Common myeloid progenitor, CD34-positive (primary cell): ENCODE results near the gene TTF2.

Experiments used
- CTCF ChIA-PET: fragments of 350-600 bp; sonication (Branson Sonifier 250); formaldehyde crosslinking; loops from one replicate; lab custom pipeline; 2021; ENCODE audit warnings: antibody characterized with exemption; lab: Charles Lee
- POLR2A ChIA-PET: fragments of 350-600 bp; sonication (Branson Sonifier 250); formaldehyde crosslinking; loops from one replicate; lab custom pipeline; 2021; ENCODE audit warnings: antibody characterized with exemption; lab: Charles Lee
- DNase-seq, 3 donors: peaks; one replicate each; pipeline versions ENCODE4 v3.0.0 to v3.0.0-alpha.2; 2013
- H3K27ac ChIP-seq, 2 experiments: 1 replicate in 1 of 2; 2 replicates in 1 of 2; pipeline ENCODE4 v1.7.0; 2013; ENCODE audit warnings: inconsistent platforms in 2 of 2, low read length in 2 of 2, mild to moderate bottlenecking in 2 of 2, low read depth in 1 of 2, moderate library complexity in 1 of 2; ENCODE audit not compliant: severe bottlenecking in 2 of 2, insufficient read depth in 1 of 2, poor library complexity in 1 of 2
- H3K27me3 ChIP-seq, 5 experiments: replicated peaks in 2 of 5; 1 replicate in 3 of 5; 2 replicates in 2 of 5; pipeline versions ENCODE4 v1.6.1 to v1.7.0; 2013; ENCODE audit warnings: low read length in 4 of 5, mild to moderate bottlenecking in 2 of 5, moderate library complexity in 2 of 5, inconsistent platforms in 1 of 5; ENCODE audit not compliant: insufficient read depth in 5 of 5, control insufficient read depth in 4 of 5
- H3K36me3 ChIP-seq, 4 experiments: 1 replicate in 2 of 4; 2 replicates in 2 of 4; pipeline versions ENCODE4 v1.6.1 to v1.7.0; 2013; ENCODE audit warnings: low read length in 3 of 4, control low read depth in 1 of 4, mild to moderate bottlenecking in 1 of 4; ENCODE audit not compliant: control insufficient read depth in 4 of 4, insufficient read depth in 4 of 4
- H3K4me1 ChIP-seq, 4 experiments: 1 replicate in 3 of 4; 2 replicates in 1 of 4; pipeline versions ENCODE4 v1.6.1 to v1.7.1; 2013; ENCODE audit warnings: low read length in 3 of 4, mild to moderate bottlenecking in 3 of 4, control low read depth in 1 of 4, inconsistent platforms in 1 of 4, moderate library complexity in 1 of 4; ENCODE audit not compliant: control insufficient read depth in 4 of 4, insufficient read depth in 4 of 4; ENCODE audit errors: control extremely low read depth in 1 of 4
- H3K4me3 ChIP-seq, 7 experiments: 1 replicate in 4 of 7; 2 replicates in 3 of 7; pipeline versions ENCODE4 v1.5.1 to v1.7.0; 2013; ENCODE audit warnings: mild to moderate bottlenecking in 7 of 7, low read length in 6 of 7, moderate library complexity in 6 of 7, inconsistent platforms in 2 of 7, low read depth in 2 of 7, control low read depth in 1 of 7; ENCODE audit not compliant: insufficient read depth in 4 of 7, control insufficient read depth in 1 of 7; ENCODE audit errors: extremely low read depth in 1 of 7
- H3K9me3 ChIP-seq, 5 experiments: 1 replicate in 4 of 5; 2 replicates in 1 of 5; pipeline versions ENCODE4 v1.6.1 to v1.7.1; 2013; ENCODE audit warnings: low read length in 4 of 5, mild to moderate bottlenecking in 2 of 5, inconsistent platforms in 1 of 5, low read depth in 1 of 5, moderate library complexity in 1 of 5; ENCODE audit not compliant: control insufficient read depth in 4 of 5, insufficient read depth in 2 of 5; ENCODE audit errors: control extremely low read depth in 1 of 5
- WGBS: methylation state at CpG from one replicate; pipeline ENCODE4 v1.1.5; 2013; ENCODE audit not compliant: insufficient coverage; 5-methylcytosine and 5-hydroxymethylcytosine counted together

The TTF2 gene

DNA sequence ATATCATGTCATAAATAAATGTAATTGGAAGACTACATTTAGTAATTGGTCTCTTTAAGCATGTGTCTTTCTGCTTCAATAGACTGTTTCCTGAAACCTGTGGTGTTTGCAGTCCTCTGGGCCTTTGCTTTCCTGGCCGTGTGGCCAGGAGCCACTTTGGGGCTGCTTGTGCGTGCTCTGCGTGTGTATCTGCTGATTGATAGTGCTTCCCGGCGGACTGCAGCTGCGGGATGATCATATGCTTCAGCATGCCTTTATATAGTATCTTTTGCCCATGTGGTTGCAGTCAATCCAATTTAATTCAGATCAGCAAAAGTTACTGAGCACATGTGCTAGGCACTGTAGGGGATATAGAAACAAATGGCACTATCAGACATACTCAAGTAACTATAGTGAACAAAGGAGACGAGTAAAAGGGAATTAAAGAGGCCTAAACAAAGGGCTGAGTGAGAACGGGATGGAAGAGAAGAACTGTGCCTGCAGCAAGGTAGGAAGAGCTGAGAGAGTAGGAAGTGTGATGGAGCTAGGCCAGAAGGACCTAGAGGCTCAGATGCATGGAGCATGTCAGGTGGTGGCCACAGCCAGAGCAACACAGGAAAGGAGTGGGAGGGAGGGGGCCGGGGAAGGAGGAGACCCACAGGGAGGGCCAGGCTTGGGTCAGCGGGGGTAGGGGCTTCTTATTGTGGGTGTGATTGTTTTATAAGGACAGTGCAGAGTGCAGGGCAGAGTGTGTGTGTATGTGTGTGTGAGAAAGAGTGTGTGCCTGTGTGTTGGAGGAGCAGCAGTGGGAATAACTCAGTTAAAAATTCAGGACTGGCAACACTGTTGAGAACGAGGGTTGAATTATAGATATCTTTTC lies 27.2 kb upstream of the TTF2 start:
- ChIA-PET POLR2A (no interaction called here), CTCF (no interaction called here)
- H3K4me3 ChIP-seq = no peak overlapping the region
- no peaks in the 10 kb centered on the region for H3K4me1 ChIP-seq
- H3K9me3 ChIP-seq = no peaks in the 10 kb centered on the region
- H3K36me3 ChIP-seq = no peaks in the 10 kb centered on the region
- H3K27me3 ChIP-seq = no peaks in the 10 kb centered on the region
- WGBS = 95% methylated on average over 10 of the region's 11 CpGs
- H3K27ac ChIP-seq = no peak overlapping the region
- no peak for DNase-seq

DNA sequence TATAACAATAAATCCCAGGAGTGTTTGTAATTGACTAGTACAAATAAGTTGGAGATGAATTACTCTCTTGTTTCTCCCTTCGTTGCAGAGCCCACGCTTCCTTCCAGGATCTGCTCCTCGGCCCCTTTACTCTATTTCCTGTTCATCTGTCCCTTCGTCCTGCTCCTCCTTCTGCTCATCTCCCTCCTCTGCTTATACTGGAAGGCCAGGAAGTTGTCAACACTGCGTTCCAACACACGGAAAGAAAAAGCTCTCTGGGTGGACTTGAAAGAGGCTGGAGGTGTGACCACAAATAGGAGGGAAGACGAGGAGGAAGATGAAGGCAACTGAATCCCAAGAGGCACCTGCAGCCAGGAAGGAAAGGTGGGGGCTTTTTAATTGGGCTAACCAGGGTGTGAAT lies 26.4 kb upstream of the TTF2 start:
- 94% methylated on average over 6 of the region's 7 CpGs for WGBS
- ChIA-PET POLR2A (no interaction called here), CTCF (no interaction called here)
- DNase-seq = no peak
- H3K4me3 ChIP-seq = no peak overlapping the region
- H3K4me1 ChIP-seq = no peaks in the 10 kb centered on the region
- no peaks in the 10 kb centered on the region for H3K27me3 ChIP-seq
- H3K9me3 ChIP-seq = no peaks in the 10 kb centered on the region
- H3K27ac ChIP-seq = no peak overlapping the region
- no peaks in the 10 kb centered on the region for H3K36me3 ChIP-seq

DNA sequence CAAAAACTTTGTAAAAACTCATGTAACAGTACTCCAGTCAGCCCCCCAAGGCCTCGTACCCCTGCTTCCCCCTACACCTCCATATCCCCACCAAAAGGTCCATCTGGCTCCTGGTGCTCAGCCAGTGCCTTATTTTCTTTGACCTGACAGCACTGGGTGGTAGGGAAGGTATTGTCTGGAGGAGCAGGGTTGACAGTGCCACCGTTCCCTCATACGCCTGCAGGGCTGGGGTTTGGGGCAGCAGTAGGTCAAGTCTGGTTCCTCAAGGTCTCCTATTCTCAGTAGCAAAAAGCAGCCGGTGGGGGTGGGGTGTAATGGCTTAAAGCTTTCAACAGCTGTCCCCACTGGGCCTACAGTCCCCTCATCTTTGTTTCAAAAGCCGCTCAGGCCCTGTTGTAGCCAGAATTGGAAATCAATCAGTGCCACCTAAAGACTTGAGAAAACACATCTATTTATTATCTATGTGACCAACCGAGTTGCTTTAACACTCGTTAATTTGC lies 25.3 kb upstream of the TTF2 start:
- Histone ChIP-seq H3K36me3 (no peaks in the 10 kb centered on the region), H3K27me3 (no peaks in the 10 kb centered on the region), H3K4me1 (no peaks in the 10 kb centered on the region), H3K27ac (no peak overlapping the region), H3K9me3 (no peaks in the 10 kb centered on the region), H3K4me3 (no peak overlapping the region)
- ChIA-PET CTCF (no interaction called here), POLR2A (no interaction called here)
- no peak for DNase-seq
- WGBS = 96% methylated on average over 4 of the region's 7 CpGs

DNA sequence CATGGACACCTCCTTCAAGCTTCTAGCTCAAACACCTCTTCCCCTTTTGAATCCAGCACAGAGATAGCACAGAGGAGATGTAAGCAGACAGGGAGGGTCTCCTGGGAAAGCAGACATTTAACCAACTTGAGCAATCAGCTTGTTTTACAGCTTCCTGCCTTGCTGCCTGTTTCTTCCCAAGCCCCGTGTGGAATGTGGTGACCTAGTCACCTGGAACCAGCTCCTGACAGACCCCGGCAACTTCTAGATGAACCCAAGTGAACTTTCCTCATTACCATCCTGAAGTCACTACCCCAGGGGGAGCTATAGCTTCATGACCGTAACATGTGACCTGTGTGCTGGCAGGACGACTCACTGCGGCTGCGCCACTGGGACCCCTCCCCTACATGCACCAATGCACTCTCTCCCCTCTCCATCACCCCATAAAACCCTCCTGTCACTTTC lies 24.1 kb upstream of the TTF2 start:
- ChIA-PET CTCF (interaction anchor here (1.0 kb wide), 1 partner anchor 299 kb away, joined by 3 read pairs; no protein-coding TSS in a partner anchor), POLR2A (interaction anchor here (0.6 kb wide), 1 partner anchor 14 kb away, joined by 3 read pairs; no protein-coding TSS in a partner anchor)
- H3K4me1 ChIP-seq = no peaks in the 10 kb centered on the region
- no peaks in the 10 kb centered on the region for H3K9me3 ChIP-seq
- no peaks in the 10 kb centered on the region for H3K36me3 ChIP-seq
- 83% methylated on average over 5 of the region's 6 CpGs for WGBS
- H3K4me3 ChIP-seq = no peak overlapping the region
- no peak for DNase-seq
- no peak overlapping the region for H3K27ac ChIP-seq
- no peaks in the 10 kb centered on the region for H3K27me3 ChIP-seq

DNA sequence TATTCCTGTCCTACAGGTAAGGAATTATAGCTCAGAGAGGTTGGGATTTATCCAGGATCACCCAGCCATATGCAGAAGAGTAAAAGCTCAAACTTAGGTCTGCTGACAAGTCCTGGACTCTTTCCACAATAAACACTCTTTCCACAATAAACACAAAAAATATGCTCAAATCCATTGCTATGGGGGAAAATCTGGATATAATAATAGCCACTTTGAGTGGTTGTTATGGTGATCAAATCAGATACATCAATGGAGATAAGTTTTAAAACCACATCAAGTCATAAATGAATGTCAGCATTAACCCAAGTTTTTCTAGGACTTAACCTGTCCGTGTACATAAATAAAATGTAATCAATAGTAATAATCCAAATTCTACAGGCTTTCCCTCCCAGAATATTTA lies 22.3 kb upstream of the TTF2 start:
- CTCF ChIA-PET = interaction anchor here (0.6 kb wide), 1 partner anchor 325 kb away, joined by 3 read pairs; no protein-coding TSS in a partner anchor
- no CpG with 5 or more reads among the region's 1 CpG for WGBS
- H3K27ac ChIP-seq = no peak overlapping the region
- no peaks in the 10 kb centered on the region for H3K27me3 ChIP-seq
- no peak overlapping the region for H3K4me3 ChIP-seq
- DNase-seq = no peak
- POLR2A ChIA-PET = no interaction called here
- H3K36me3 ChIP-seq = no peaks in the 10 kb centered on the region
- H3K4me1 ChIP-seq = no peaks in the 10 kb centered on the region
- H3K9me3 ChIP-seq = peaks cover 0 to 4% (median 0%) of the 10 kb centered on the region in 5 experiments

DNA sequence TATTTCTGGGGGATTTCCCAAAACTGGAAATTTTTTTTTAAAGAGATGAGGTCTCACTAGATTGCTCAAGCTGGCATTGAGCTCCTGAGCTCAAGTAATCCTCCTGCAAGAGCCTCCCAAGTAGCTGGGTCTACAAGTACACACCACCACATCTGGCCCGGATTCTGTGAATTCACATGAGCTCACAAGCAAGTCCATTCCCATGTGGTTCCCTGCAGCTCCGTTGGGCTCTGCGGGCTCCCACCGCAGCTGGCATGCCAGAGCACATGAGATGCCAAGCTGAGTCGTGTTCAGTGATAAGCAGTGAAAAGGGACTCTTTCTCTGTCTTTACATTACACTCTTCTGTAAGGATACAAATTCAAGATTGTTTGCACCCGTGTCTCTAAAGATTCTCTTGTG lies 21.9 kb upstream of the TTF2 start:
- Histone ChIP-seq H3K27ac (no peak overlapping the region), H3K27me3 (no peaks in the 10 kb centered on the region), H3K9me3 (peaks cover 0 to 4% (median 0%) of the 10 kb centered on the region in 5 experiments), H3K4me3 (no peak overlapping the region), H3K36me3 (no peaks in the 10 kb centered on the region), H3K4me1 (no peaks in the 10 kb centered on the region)
- ChIA-PET CTCF (no interaction called here), POLR2A (no interaction called here)
- no peak for DNase-seq
- 92% methylated on average over 5 of the region's 6 CpGs for WGBS

DNA sequence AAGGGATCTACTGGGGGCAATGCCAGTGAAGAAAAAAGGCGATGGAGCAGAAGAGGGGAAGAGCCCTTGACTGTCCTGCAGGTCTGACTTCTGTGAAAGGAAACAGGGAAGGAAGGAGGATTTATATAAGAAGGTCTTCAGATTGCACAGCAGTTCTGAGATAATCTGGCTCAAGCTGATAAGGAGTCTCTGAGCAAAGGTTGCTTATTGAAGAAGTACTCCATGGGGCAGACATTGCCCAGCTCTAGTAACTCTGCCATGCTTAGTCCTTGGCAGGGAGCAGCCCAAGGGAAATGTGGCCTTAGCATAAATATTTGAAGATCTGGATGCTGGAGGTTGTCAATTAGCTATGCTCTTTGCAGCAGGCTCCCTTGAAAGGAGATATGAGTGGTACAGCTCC lies 15.9 kb upstream of the TTF2 start:
- Histone ChIP-seq H3K9me3 (peaks cover 0 to 5% (median 4%) of the 10 kb centered on the region in 5 experiments), H3K4me1 (peaks cover 0 to 15% (median 10%) of the 10 kb centered on the region in 4 experiments), H3K4me3 (no peak overlapping the region), H3K27ac (no peak overlapping the region), H3K36me3 (peaks cover 0 to 4% (median 0%) of the 10 kb centered on the region in 4 experiments), H3K27me3 (no peaks in the 10 kb centered on the region)
- WGBS = 100% methylated on average over 1 of the region's 1 CpG
- no peak for DNase-seq
- ChIA-PET CTCF (interaction anchor here (0.7 to 0.9 kb wide), 2 partner anchors 13 to 109 kb away, joined by 3 read pairs; no protein-coding TSS in a partner anchor), POLR2A (no interaction called here)
